ENCODE measurements around the gene KBTBD12.

DNA sequence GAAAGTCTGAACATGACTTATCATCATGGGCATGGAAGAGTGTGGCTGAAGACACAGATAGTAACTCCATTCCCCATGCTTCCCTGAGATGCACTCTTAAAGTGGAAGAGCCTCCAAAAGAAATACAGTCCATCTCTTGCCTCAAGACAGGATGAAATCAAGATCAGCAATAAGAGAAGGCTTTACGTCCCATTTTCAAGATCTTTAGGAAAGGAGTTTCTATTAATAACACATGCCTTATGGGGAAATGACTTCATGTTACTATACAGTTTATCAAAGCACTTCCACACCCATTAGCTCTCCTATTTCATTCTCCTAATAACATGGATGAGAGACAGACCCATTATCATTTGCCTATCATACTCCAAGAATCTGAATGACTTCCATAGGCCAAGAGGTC, 6.1 kb upstream of the KBTBD12 start:
- TF ChIP-seq POLR2A (IDR thresholded peaks at IDR 0.05): no peak
- TF ChIP-seq, protein P1, sequence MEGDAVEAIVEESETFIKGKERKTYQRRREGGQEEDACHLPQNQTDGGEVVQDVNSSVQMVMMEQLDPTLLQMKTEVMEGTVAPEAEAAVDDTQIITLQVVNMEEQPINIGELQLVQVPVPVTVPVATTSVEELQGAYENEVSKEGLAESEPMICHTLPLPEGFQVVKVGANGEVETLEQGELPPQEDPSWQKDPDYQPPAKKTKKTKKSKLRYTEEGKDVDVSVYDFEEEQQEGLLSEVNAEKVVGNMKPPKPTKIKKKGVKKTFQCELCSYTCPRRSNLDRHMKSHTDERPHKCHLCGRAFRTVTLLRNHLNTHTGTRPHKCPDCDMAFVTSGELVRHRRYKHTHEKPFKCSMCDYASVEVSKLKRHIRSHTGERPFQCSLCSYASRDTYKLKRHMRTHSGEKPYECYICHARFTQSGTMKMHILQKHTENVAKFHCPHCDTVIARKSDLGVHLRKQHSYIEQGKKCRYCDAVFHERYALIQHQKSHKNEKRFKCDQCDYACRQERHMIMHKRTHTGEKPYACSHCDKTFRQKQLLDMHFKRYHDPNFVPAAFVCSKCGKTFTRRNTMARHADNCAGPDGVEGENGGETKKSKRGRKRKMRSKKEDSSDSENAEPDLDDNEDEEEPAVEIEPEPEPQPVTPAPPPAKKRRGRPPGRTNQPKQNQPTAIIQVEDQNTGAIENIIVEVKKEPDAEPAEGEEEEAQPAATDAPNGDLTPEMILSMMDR (IDR thresholded peaks at IDR 0.05 in 4 of 5, conservative IDR thresholded peaks at IDR 0.05 in 1 of 5): no peak

Data from gastrocnemius medialis (tissue), 4 donors.